HCT116 (cell line): Measurements from ENCODE around the gene MUS81. TPM values are rescaled to one million over a fixed set of nuclear protein-coding genes. Genes with fewer than 3 reads are reported as not detected.

ENCODE experiments used
- ATAC-seq: fragments of 200-7000 bp; cut with Tn5 transposase; 2 replicates; pipeline ENCODE4 v1.9.1; 2020; ENCODE audit warnings: mild to moderate bottlenecking, moderate library complexity
- BruUV-seq: library from RNA; stranded (reverse); fragments of 400-500 nt; replicated peaks from 2 replicates; lab custom pipeline; 2021; lab: Mats Ljungman, UMichigan
- CTCF ChIA-PET: fragments of 300-600 bp; sonication (Branson Sonifier 250); formaldehyde crosslinking; loops from one replicate; lab custom pipeline; 2021; ENCODE audit warnings: antibody characterized with exemption; lab: Charles Lee
- POLR2A ChIA-PET: fragments of 300-600, 350-600 bp; sonication (Branson Sonifier 250); formaldehyde crosslinking; loops from one replicate; lab custom pipeline; 2021; ENCODE audit warnings: antibody characterized with exemption; lab: Charles Lee
- RAD21 ChIA-PET, 2 experiments: fragments of 300-600 bp; sonication (Branson Sonifier 250); formaldehyde crosslinking; loops; one replicate each; lab custom pipeline; 2023; ENCODE audit warnings: low total read pairs in 2 of 2; ENCODE audit not compliant: uncharacterized antibody in 2 of 2, unreplicated experiment in 2 of 2, low non-redundant PET in 1 of 2; lab: Charles Lee
- DNase-seq: peaks from one replicate; pipeline ENCODE4 v3.0.0-alpha.2; 2010; ENCODE audit warnings: low read depth, low spot score
- H2AFZ ChIP-seq: fragments of 200-600 bp; shearing (Covaris generic), sonication (generic); 2 replicates; pipeline ENCODE4 v1.6.1; 2017; ENCODE audit warnings: low read depth, mixed run types, mixed read lengths, antibody characterized with exemption, low read length; ENCODE audit not compliant: poor library complexity, severe bottlenecking
- H3K27ac ChIP-seq: 2 replicates; pipeline ENCODE4 v1.5.1; 2012; ENCODE audit warnings: low read depth, low read length
- H3K27me3 ChIP-seq: fragments of 200-600 bp; sonication (generic); 2 replicates; pipeline ENCODE4 v1.6.1; 2016; ENCODE audit warnings: mixed run types, low read length, mixed read lengths; ENCODE audit not compliant: insufficient read depth
- H3K36me3 ChIP-seq, 2 experiments: fragments of 200-500 bp in 1 of 2; fragments of 200-600 bp in 1 of 2; sonication (Bioruptor generic) in 1 of 2; sonication (generic) in 1 of 2; 2 replicates each; pipeline versions ENCODE4 v1.5.1 to v1.6.1; 2014 to 2016; ENCODE audit warnings: low read length in 2 of 2, inconsistent platforms in 1 of 2, mixed read lengths in 1 of 2, mixed run types in 1 of 2; ENCODE audit not compliant: insufficient read depth in 2 of 2, control insufficient read depth in 1 of 2
- H3K4me1 ChIP-seq, 2 experiments: fragments of 200-600 bp in 1 of 2; sonication (generic) in 1 of 2; 2 replicates each; pipeline versions ENCODE4 v1.5.1 to v1.6.1; 2012 to 2017; ENCODE audit warnings: low read length in 2 of 2, inconsistent platforms in 1 of 2, mild to moderate bottlenecking in 1 of 2, mixed read lengths in 1 of 2, mixed run types in 1 of 2, moderate library complexity in 1 of 2; ENCODE audit not compliant: insufficient read depth in 2 of 2, control insufficient read depth in 1 of 2
- H3K4me2 ChIP-seq: fragments of 200-600 bp; sonication (generic); 2 replicates; pipeline ENCODE4 v1.6.1; 2017; ENCODE audit warnings: mixed run types, low read length, mixed read lengths
- H3K4me3 ChIP-seq, 2 experiments: fragments of 200-600 bp in 1 of 2; sonication (generic) in 1 of 2; replicated peaks in 1 of 2; 2 replicates each; pipeline ENCODE4 v1.5.1; 2011 to 2016; ENCODE audit warnings: low read length in 2 of 2, control low read depth in 1 of 2, low read depth in 1 of 2, mild to moderate bottlenecking in 1 of 2, mixed read lengths in 1 of 2, mixed run types in 1 of 2
- H3K79me2 ChIP-seq: fragments of 200-600 bp; sonication (generic); 2 replicates; pipeline ENCODE4 v1.6.1; 2017; ENCODE audit warnings: mild to moderate bottlenecking, mixed run types, low read length, moderate library complexity, mixed read lengths; ENCODE audit not compliant: insufficient read depth
- H3K9ac ChIP-seq: fragments of 200-600 bp; sonication (generic); 2 replicates; pipeline ENCODE4 v1.6.1; 2016; ENCODE audit warnings: low read length, mixed read lengths
- H3K9me2 ChIP-seq: fragments of 200-600 bp; sonication (generic), shearing (Covaris generic); 2 replicates; pipeline ENCODE4 v1.6.1; 2017; ENCODE audit warnings: mixed run types, mild to moderate bottlenecking, moderate library complexity; ENCODE audit not compliant: insufficient read depth
- H3K9me3 ChIP-seq, 2 experiments: fragments of 200-500 bp in 1 of 2; fragments of 200-600 bp in 1 of 2; sonication (Bioruptor generic) in 1 of 2; sonication (generic) in 1 of 2; 2 replicates each; pipeline ENCODE4 v1.6.1; 2014 to 2017; ENCODE audit warnings: low read length in 2 of 2, mixed read lengths in 2 of 2, inconsistent platforms in 1 of 2, low read depth in 1 of 2, mild to moderate bottlenecking in 1 of 2, mixed run types in 1 of 2, moderate library complexity in 1 of 2; ENCODE audit not compliant: control insufficient read depth in 1 of 2, insufficient read depth in 1 of 2
- H4K20me1 ChIP-seq: fragments of 200-600 bp; sonication (generic), shearing (Covaris generic); 2 replicates; pipeline ENCODE4 v1.6.1; 2017; ENCODE audit warnings: mixed run types, mild to moderate bottlenecking, moderate library complexity; ENCODE audit not compliant: insufficient read depth
- EGR1 ChIP-seq: IDR thresholded peaks from 2 replicates; pipeline ENCODE4 v1.6.1; 2012; ENCODE audit warnings: low read depth
- ELF1 ChIP-seq: IDR thresholded peaks from 2 replicates; pipeline ENCODE4 v1.6.1; 2012; ENCODE audit warnings: low read depth, borderline replicate concordance
- EZH2 ChIP-seq: fragments of 200-600 bp; sonication (generic); IDR thresholded peaks from 2 replicates; pipeline ENCODE4 v1.6.1; 2017; ENCODE audit warnings: antibody characterized with exemption, mixed run types
- POLR2A ChIP-seq: IDR thresholded peaks from 2 replicates; pipeline ENCODE4 v1.7.0; 2011; ENCODE audit warnings: borderline replicate concordance; ENCODE audit not compliant: insufficient read depth, insufficient read length; ENCODE audit errors: extremely low read depth
- ZFX ChIP-seq: fragments of 450-650 bp; IDR thresholded peaks from 2 replicates; pipeline ENCODE4 v1.6.1; 2017
- intact Hi-C: fragments of 100-400 bp; cut with micrococcal nuclease; formaldehyde crosslinking; loops from 2 replicates; pipeline ENCODE4 v1.10.0; 2022
- total RNA-seq: library from RNA; stranded (reverse); gene quantifications from one replicate; pipeline ENCODE4 v1.2.1, GENCODE V29; 2021; ENCODE audit not compliant: unreplicated experiment
- TF ChIP-seq, protein P1 (sequence below): IDR thresholded peaks from 2 replicates; pipeline ENCODE4 v1.6.1; 2011; ENCODE audit warnings: mild to moderate bottlenecking, low read length, moderate library complexity; ENCODE audit not compliant: insufficient replicate concordance; ENCODE audit errors: extremely low read depth

Gene MUS81
- total RNA-seq, 1 experiment from 2014 or later: 47.2 TPM

DNA sequence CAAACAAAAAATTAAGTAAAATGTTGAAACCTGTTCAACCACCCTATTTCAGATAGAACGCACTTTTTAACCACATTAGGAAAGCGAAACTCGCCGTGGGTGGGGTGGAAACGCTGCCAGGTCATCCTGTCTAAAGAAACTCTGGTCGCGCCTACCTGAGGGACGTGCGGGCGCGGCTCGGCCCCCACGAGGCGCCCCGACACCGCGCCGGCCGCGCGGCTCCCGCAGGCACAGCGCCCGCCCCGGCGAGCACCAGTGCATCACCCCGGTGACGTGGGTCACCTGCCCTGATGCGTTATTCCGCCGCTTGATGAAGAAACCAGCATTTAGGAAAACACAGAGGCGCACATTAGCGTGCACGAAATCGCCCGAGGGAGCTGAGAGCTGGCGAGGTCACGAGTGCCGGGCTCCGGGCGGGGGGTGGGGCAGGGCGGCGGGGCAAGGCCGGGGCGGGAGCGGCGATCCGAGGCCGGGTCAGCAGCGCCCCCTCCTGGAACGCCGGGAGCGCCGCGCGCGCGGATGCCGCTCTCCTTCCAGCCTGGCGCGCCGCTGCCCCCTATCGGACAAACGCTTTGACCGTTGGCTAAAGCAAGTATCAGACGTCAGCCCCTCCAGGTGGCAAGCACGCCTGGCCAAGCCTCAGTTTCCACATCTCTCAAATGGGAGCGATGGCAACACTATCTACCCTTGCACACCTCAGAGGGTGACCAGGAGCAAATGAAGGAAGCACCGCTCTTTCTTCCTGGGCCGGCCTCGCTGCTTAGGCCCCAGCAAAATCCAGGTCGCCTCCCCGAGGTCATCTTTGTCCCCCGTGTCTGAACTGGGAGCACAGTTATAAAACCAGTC, 42.2 kb upstream of the MUS81 start (continued):
- TF ChIP-seq, protein P1, sequence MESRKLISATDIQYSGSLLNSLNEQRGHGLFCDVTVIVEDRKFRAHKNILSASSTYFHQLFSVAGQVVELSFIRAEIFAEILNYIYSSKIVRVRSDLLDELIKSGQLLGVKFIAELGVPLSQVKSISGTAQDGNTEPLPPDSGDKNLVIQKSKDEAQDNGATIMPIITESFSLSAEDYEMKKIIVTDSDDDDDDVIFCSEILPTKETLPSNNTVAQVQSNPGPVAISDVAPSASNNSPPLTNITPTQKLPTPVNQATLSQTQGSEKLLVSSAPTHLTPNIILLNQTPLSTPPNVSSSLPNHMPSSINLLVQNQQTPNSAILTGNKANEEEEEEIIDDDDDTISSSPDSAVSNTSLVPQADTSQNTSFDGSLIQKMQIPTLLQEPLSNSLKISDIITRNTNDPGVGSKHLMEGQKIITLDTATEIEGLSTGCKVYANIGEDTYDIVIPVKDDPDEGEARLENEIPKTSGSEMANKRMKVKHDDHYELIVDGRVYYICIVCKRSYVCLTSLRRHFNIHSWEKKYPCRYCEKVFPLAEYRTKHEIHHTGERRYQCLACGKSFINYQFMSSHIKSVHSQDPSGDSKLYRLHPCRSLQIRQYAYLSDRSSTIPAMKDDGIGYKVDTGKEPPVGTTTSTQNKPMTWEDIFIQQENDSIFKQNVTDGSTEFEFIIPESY: no peak
- TF ChIP-seq ZFX (no peak; the same call in 1 of the 2 replicates), EGR1 (no peak)

DNA sequence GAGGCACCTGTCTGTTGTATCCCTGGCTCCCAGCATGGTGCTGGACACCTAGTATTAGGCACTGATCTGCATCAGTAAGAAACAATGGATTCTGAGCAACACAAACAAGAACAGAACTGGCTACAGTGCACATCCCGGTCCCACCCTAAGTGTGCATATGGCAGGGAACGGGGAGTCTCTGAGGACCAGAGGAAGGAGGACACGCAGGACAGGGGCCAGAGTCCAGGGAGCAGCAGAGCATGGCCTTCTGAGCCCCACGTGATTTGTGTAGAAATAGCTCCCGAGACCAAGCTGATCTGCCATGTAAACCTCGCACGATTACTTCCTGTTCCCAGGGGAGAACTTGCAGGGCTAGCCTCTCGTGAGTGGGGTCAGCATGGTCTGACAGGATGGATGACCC, 39.1 kb upstream of the MUS81 start:
- no TSS peak for BruUV-seq
- Histone ChIP-seq H3K27ac (no peak overlapping the region), H4K20me1 (no peaks in the 10 kb centered on the region), H3K4me3 (no peak overlapping the region), H3K27me3 (no peaks in the 10 kb centered on the region), H3K4me2 (no peak overlapping the region), H2AFZ (no peak overlapping the region), H3K9me3 (no peaks in the 10 kb centered on the region), H3K9me2 (no peaks in the 10 kb centered on the region), H3K36me3 (no peaks in the 10 kb centered on the region), H3K4me1 (peaks cover 0 to 12% of the 10 kb centered on the region in 2 experiments; a peak in 2 of 4 replicates), H3K9ac (no peak overlapping the region), H3K79me2 (no peaks in the 10 kb centered on the region)
- RAD21 ChIA-PET: no interaction called here
- CTCF ChIA-PET: interaction anchor here (1.1 kb wide), 1 partner anchor 110 kb away, joined by 4 read pairs; no protein-coding TSS in a partner anchor
- ATAC-seq (no peak), DNase-seq (no peak)
- no peak for TF ChIP-seq EGR1
- no peak for TF ChIP-seq ELF1
- no peak for TF ChIP-seq EZH2
- TF ChIP-seq POLR2A: no peak
- intact Hi-C loops: no loop called here
- POLR2A ChIA-PET: no interaction called here
